ENCODE data around the gene EDIL3.

- TF ChIP-seq CTCF (IDR thresholded peaks at IDR 0.05) (no peak), POLR2A (IDR thresholded peaks at IDR 0.05) (no peak)
These were observed 236.0 kb downstream of the EDIL3 start for GRCh38 chr5:84148651-84149050.
